ENCODE data around the gene GOLGA6B. TPM values are rescaled to one million over a fixed set of nuclear protein-coding genes. Genes with fewer than 3 reads are reported as not detected.

Gene GOLGA6B
- not detected in 2 replicates for total RNA-seq

DNA sequence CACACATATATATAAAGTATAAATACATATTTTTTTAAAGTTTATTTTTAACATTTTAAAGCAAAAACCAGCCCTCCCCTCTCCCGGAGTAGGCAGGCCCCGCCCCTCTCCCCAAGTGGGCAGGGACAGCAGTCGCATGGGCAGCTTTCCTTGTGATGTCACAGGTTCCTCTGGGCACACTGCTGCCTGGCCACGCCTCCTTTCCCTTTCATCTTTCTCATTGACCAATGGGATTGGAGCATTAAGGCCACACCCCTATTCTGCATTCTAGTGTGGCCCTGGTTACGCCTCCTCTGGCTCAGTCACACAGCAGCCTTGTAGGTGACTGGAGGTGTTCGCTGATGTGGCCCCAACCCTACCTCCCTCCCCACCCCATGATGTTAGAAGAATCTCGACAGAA lies at the start of gene GOLGA6B:
GOLGA6B (plus strand) TSS at position 301 of the 400 bp plus-strand sequence; CDS start at position 342, 41 bp downstream.

DNA sequence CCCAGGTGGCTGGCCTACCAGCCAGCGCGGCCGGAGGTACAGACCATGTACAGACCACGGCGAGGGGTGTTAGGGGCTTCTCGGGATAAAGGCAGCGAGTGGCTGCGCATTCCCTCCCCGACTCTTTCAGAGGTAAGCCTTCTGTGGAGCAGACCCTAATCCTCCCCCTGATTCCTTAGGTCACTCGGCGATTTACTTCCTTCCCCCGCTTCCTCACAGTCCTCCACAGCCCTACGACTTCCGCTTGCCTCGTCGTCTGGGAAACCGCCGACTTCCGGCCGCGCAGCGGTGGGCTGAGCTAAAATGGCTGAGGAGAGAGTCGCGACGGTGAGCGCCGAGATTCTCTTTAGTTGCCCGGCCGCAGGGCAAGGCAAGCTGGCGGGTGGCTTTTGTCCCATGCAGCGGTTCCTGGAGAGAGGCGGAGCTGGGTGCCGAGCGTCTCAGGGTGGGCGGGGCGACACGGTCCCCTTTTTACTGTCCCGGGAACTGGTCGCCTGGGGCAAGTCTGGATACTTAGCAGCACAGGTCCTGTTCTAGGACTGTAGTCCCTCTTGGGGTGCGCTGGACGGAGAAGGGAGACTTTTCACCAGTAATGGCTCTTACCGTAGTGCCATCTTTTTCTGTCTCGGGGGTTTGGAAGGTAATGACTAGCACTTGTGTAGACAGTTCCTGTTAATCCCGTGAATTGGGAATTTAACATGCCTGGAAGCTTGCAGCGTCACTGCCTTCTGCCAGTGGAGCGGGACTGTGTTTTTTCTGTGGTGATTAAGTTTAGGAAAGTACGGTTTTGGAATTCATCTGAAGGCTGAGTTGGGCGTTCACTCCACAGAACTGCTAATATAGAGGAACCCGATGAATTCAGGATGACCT lies 31.7 kb downstream of the GOLGA6B start, which contains the start of the genes BBS4 and HIGD2B:
BBS4 (plus strand) TSS at position 283 of the 870 bp plus-strand sequence; CDS start at position 304, 21 bp downstream.
HIGD2B (minus strand) TSS at position 258 of the 870 bp plus-strand sequence. CDS start 9,808 bp downstream, outside the sequence.

Other genes starting within 250 kb of the GOLGA6B start
- gene ARIH1, start 180.4 kb upstream of the GOLGA6B start, total RNA-seq = 26.3 and 34.9 TPM in 2 replicates
- gene HIGD2B, start 31.5 kb downstream of the GOLGA6B start, total RNA-seq = not detected in 2 replicates
- 11.6 and 29.6 TPM in 2 replicates for gene BBS4, start 31.5 kb downstream of the GOLGA6B start, total RNA-seq
- gene ADPGK, start 129.1 kb downstream of the GOLGA6B start, total RNA-seq = 46.8 and 54.4 TPM in 2 replicates